HG03521 (cell line): ENCODE results near the gene PKD1L1.
"Not testable (repeated sequence)": the region's sequence is repeated elsewhere in the genome, so short reads cannot be mapped to it uniquely, and the experiment has no call there.

Experiments used
- ATAC-seq: cut with Tn5 transposase; IDR thresholded peaks from one replicate; pipeline ENCODE4 v1.9.1; 2021; ENCODE audit warnings: mild to moderate bottlenecking, moderate library complexity; ENCODE audit not compliant: unreplicated experiment

The PKD1L1 gene

DNA sequence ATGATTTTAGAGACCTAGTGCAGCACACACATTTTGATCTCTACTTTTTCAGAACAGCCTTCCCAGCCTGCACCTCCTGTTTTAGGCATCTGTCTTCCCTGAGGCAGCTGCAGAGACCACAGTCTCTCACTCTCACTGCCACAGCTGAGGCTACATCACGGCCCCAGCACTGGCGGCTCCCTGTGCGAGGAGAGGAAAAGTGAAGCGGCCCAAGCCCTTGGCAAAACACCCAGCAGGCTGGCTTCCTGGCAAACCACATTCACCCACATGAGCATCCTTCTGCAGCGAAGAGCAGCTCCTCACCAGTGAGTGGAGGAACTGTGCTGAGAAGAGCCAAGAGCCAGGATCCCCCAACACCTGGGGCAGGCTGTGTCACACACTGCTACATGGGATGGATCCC is 17.2 kb upstream of the PKD1L1 start:
- no peak for ATAC-seq

DNA sequence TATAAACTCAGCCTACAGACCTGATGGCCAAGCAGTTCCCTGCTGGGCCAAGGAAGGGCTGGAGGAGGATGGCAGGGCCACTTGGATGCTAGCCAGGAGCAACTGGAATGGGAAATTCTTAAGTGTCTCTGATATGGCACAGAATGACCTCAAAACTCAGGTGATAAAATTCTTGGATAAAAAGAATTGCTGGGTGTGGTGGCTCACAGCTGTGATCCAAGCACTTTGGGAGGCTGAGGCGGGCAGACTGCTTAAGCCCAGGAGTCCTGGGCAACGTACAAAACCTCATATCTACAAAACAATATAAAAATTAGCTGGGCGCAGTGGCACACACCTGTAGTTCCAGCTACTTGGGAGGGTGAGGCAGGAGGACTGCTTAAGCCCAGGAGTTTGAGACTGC is 14.0 kb upstream of the PKD1L1 start:
- no peak for ATAC-seq

DNA sequence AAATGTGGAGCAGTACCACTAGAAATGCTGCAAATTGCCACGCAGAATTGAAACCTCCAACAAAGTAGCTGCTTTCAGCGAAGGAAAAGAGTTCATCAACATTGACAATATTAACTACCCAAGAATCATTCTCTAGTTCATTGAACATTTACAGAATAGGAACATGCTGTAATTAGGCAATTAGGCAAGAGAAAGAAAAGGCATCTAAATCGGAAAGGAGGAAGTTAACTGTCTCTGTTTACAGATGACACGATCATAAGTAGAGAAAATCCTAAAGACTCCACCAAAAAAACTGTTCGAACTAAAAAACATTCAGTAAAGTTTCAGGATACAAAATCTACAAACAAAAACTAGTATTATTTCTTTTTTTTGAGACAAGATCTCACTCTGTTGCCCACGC is 8.9 kb upstream of the PKD1L1 start:
- ATAC-seq, result no peak

DNA sequence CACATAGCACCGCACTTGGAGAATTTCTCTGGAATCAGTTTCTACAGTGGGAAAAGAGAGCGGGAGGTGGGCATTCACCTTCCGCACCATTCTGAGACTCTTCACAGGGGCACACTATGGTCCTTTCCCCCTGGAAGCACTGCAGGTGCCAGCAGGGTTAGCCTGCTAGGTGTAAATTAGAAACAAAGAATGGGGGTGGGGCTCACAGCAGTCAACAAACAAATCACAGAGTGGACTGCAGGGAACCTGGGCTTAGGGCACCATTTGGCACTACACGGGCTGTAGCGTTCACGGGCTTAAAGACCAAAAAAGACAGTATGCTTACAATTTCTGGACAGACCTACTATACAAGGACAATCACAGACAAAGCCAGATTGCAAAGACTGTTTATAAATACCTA is 8.0 kb upstream of the PKD1L1 start:
- ATAC-seq, result no peak

DNA sequence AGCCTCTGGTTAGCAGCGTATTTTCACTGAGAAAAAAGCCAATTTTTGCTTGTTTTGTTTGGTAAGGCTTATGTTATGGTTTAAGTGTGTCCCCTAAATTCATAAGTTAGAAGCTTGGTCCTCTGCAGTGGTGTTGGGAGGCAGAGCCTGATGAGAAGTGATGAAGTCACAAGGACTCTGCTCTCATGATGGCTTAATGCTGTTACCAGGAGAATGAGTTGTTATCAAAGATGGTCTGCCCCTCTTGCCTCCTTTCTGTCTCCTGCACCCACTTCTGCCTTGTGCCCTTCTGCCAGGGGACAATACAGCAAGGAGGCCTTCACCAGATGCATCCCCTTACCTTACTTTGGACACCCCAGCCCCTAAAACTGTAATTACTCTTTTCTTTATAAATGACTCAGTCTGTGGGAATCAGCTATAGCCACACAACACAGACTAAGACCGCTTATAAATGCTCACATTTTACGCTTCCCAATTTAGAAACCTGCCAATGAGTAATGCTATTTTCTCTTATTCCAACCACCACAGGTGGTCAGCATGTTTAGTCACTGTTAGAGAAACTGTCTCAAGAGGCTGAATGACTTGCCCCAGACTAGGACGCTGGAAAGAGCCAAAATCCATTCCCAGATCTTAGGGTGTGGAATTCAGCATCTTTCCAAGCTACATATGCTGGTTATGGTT is 6.1 kb upstream of the PKD1L1 start:
- no peak for ATAC-seq

DNA sequence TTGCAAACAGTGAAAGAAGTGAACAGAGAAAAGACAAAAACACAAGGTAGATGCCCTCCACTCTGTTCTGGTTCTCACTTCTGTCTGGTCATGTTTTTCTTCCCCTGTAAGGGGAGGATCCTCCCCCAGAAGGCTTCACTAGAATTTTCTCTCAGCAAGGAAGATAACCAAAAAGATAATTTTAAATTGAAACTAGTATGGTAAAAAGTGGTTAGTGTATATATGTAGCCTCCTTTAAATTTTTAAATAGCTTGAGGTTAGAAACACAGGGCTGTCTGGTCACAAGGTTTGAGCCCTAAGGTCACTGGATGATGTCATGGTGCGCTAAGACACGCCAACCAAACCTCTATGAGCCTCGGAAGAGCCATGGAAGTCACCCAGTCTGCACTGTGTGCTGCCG is 5.6 kb upstream of the PKD1L1 start:
- no peak for ATAC-seq

DNA sequence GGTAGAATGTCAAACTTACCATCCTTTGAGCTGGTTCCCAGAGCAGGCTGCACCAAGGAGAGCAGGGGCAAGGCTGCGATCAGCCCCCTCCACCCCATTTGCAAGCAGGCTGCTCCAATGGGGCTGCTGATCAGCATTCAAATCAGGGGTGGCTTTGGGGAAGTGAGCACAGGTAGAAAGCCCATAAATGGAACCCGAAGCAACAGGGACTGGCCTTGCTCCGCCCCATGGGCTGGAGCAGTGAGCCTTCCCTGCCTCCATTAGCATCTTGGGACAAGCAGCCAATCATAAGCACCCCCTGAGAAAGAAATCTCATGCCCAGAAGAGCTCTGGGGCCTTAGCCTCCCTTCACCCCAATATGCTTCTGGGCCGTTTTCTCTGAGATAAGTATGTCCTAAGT is 4.0 kb upstream of the PKD1L1 start:
- ATAC-seq, result no peak

DNA sequence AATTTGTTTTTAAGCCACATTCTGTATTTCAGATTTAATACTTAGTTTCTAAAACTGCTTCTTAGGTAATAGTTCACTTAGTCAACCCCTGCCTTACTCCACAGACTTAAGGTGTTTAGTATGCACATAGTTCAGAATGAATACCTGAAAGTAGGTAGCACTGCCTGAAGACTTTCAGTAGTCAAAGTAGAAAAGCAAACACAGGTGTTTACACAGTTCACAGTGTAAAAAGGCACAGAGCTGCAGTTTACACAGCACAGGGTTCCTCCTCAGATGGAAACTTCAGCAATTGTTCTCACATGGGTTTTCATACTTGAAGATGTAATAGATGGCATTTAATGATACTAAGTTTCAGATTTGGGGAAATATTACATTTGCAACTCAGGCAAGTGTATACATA is 3.1 kb upstream of the PKD1L1 start:
- ATAC-seq, result no peak

DNA sequence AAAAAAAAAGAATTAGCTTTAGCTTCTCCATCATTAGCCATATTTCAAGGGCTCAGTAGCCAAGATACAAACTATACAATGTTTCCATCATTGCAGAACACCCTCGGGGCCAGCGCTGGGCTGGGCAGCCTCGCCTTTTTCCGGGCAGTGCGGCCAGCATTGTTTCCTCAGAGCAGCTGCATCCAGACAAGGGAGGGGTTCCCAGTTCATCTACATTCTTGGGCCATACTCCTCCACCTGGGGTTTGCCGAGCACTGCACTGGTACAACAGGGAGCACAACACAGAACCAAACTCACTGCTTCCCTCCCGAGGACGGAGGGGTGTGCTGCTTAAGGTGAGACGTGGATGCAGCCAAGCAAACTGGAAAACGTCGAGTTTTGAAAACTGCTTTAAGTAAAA is 2.4 kb upstream of the PKD1L1 start:
- no peak for ATAC-seq

DNA sequence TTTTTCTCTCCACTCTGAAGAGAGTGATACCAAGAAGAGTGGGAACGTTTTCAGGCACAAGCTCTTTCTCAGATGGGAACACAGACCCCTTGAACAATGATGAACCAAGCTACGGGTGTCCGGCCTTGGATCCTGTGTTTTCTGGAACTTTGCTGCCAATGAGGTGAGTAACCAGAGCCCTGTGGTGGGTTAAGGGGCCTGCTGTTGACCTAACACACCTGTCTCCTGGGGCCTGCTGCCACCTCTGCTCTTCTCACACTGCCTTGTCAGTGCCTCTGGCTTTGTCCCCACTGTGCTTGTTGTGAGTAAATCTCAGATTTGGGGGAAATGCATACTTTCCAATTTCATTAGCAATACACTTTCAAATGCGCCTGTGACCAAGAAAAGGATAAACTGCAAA is 1.4 kb upstream of the PKD1L1 start:
- no peak for ATAC-seq

DNA sequence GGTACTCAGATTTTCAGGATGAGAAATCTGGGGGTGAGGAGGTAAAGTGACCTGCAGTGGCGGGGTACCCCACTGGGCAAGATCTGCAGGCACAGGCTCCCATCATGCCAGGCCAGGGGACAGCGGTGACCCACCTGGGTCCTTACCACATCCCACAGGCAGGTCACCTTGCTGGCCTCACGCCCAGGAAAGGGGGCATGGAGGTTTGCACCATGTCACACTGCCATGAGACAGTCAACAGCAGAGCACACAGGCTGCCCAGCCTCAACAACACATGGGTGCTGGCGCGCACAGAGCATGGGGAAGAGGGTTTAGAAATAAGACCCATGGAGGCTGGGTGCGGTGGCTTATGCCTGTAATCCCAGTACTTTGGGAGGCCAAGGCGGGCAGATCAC is 914 bp downstream of the PKD1L1 start:
- no peak for ATAC-seq

DNA sequence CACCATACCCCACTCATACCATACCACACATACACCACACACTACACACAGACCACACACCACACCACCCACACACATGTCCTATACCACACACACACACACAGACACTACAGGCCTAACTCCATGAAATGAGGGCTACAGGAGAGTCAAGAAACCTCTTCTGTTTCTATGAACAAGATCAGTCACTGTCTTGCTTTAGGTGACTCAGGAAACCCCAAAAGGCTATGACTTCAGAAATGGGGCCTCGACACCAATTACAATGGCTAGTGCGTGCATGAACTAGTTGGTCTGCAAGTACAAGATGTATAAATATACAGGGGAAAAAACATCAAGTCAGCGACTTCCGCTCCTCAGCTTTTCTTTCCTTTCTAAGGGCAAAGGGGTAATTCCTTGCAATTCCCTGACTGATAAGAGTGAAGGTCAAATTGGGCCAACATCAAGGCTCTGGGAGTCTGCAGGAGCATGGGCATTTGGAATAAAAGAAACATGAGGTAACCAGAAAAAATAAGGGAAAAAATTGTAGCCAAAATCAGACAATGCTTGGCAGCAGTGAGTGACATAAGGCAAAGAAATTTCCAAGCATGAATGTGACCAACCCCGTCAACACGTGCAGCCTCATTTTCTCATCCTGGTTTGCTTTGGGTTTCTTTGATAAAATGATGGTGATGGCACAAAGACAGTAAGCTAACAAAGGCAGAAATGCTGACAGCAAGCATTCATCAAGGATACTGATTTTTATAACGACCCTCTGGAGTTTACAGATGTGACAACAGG is 1.5 kb downstream of the PKD1L1 start:
- ATAC-seq, result no peak

DNA sequence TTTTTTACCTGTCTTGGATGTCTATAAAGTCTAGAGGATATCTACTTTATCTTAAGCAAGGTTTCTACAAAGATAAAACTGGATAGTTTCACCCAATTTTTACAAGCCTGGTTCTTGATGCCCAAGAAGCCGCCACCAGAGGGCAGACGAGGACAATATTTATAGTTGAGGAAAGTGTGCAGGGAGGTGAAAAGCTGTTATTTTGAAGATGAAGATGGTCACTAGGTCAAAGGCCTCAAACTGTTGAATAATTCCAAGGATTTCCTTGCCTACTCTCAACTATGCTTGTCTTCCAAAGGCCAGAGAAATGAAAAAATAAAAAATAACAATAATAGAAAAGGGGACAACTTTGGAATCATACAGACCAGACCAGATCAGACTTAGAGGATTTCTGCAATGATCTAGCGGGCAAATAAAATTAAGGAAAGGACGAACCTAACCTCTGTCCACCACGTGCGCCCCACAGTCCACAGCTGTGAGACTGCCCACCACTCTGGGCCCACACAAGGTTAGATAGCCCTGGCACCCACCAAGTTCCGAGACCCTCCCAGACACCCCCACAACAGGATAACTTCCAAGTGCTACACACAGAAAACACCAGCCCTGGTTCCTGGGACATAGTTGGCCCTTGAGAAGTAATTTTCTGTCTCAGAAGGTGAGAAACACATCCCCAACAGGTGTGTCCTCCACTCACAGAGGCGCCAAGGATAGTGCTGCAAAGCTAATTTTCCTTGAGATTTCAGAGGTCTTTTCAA is 2.8 kb downstream of the PKD1L1 start:
- no peak for ATAC-seq

DNA sequence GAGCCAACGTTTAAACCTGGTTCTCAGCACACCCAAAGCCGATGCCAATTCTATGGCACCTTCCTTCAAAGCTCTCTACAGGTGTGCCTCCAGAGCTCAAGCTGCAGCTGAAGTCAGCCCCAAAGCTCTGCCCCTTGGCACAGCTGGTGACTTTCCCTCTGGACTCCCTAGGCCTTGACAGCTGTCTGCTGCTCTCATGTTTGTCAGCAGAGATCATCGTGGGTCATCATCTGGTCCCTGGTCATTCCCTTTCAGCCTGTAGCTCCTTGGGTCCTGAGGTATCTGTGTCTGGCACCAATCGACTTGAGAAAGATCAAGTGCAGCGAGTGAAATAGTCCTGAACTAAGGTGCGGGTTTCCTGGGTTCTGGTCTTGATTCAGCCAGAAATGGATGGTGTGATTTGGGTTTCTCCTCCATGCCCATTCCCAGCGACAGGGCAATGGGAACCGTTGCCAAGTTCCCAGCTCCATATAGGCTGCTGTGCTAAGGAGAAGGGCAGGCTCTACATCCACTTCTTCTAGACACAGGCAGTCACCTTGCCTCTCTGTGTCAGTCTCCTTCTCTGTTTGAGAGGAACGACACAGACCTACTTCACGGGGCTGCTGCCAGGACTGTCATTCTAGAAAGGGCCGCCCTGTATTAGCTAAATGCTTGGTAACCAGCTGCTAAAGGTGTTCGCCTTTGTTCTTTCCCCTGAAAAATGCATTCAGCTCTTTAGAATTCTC is 3.6 kb downstream of the PKD1L1 start:
- ATAC-seq, result no peak

DNA sequence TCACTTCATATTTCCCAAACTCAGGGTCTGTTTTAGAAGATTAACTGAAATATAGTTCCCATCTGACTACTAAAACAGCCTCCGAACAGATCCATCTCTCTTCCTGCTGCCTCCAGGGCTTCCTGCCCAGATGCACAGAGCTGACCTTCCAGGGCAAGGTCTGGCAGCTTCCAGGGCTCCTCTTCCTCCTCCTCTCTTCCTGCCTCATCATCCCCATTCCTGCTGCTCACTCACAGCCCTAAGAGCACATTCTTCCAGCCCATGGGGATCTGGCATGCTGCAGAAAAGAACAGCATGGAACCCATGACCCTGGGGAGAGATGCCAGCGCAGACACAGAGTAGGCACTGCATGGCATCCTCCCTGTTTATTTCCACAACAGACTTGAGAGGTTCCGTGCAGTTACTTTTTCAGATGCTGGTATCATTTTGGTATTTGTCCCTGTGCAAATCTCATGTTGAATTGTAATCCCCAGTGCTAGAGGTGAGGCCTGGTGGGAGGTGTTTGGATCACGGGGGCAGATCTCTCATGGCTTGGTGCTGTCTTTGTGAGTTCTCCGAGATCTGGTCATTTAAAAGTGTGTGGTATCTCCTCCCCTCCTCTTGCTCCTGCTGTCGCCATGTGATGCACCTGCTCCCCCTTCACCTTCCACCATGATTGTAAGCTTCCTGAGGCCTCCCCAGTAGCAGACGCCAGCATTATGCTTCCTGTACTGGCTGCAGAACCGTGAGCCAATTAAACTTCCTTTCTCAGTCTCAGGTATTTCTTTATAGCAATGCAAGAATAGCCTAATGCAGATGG is 4.4 kb downstream of the PKD1L1 start:
- ATAC-seq, result no peak

DNA sequence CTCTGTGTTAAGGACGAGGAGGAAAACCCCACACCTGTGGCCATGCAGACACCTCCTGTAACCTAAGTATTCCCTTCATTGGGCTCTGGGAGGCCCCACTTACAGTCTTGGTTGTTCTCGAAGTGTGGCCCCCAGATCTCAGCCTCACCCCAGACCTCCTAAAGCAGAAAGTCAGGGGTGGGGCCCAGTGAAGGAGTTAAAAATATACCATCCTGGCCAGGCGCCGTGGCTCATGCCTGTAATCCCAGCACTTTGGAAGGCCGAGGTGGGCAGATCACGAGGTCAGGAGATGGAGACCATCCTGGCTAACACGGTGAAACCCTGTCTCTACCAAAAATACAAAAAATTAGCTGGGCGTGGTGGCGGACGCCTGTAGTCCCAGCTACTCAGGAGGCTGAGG is 5.6 kb downstream of the PKD1L1 start:
- ATAC-seq, result not testable (repeated sequence)

DNA sequence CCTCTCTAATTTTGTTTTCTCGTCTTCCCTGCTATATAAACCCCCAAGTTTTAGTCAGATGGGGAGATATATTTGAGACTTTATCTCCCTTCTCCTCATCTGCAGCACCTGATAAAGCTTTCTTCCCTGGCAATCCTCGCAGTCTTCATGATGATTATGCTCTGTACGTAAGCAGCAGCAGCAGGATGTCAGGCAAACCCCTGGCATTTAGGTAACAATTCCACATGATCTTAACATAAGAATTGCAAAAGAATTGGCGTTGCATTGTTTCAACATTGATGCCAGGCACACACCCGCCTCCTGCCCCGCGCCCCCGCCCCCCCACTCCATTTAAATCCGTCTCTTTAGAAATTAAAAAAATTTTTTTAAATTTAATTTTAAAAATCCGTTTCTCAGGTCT is 6.1 kb downstream of the PKD1L1 start:
- ATAC-seq, result no peak

DNA sequence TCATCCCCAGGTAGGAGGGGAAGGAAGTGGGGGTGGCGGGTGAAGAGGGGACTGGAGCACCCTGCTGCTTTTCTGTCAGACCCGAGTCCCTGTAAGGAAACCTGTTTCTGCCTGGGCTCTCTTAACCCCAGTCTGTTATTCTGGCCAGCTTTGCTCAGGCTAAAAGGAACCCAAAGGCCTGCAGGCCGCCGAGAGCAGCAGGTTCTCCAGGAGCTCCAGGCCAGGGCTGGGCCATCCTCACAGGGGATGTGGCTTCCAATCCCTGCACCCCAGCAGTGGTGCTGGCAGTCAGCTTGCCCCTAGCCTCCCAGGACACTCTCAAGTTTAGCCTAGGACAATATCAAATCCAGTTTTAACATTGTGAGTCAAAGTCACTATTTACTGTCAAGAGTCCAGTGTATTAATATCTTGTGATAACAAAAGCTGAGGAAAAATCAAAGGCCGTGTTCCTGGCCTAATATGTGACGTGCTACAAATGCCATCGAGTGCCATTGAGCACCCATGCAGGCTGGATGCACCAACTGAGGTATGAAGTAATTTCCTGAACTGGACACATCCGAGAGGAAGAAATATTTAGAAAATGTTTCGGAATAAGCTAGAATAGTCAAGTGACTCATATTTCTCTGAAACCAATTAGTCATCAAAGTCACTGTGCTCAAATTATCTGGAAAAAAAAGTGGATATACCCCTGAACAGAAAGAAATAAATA is 7.0 kb downstream of the PKD1L1 start:
- no peak for ATAC-seq

DNA sequence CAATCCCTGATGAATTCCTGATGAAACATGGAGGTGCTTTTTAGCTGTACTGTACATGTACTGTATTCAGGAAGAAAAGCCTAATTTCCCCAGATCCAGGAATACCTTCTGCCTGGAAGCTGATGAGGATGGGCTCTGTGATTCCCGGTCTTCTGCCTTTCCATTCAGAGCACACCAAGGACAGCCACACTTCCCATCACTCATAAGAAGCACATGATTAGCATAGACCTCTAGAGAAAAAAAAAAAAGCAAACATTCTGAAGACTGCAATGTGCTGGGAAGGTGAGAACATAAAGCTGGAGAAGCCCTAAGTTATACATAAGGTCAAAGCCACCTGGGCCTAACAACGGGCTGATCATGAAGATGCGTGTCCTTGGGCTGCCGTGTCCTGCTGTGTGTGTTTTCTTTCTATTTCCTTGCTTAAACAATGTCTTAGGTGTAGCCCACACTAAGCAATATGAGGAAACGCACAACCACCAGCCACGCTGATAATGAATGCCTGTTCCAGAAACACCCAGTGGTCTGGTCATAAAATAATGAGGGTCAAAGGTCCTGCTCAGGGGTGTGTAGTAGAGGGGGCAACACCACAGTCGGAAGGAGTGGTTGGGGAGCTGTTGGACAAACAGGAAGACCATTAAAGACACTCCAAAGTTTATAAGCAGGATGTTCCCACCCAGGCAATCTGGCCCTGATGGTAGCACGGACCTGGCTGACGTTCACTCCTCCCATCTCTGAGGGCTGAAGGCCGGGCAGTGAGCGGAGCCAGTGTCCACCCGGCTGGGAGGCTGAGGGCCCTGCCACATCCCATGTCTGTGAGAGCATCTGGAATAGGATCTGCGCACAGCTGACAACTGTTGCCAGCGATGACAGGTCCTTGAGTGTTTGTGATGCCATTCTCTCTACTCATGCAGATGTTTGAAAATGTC is 7.9 kb downstream of the PKD1L1 start:
- ATAC-seq, result no peak
